Muscle of arm (tissue), 12 donors: ENCODE data around the gene SORCS2. TPM values are rescaled to one million over a fixed set of nuclear protein-coding genes. Genes with fewer than 3 reads are reported as not detected.

Experiments
- DNase-seq: peaks from one replicate; pipeline ENCODE4 v3.0.0-alpha.2; 2013
- polyA plus RNA-seq, 12 donors: library from polyadenylated mRNA; unstranded; fragments of 120-200 nt; gene quantifications; one replicate each; pipeline ENCODE4 v1.2.1, GENCODE V29; 2013; ENCODE audit not compliant: insufficient read length in 12 of 12

Gene SORCS2
- polyA plus RNA-seq, 12 donors, result 5.6 to 18.2 (median 8.3) TPM; not detected in 1

DNA sequence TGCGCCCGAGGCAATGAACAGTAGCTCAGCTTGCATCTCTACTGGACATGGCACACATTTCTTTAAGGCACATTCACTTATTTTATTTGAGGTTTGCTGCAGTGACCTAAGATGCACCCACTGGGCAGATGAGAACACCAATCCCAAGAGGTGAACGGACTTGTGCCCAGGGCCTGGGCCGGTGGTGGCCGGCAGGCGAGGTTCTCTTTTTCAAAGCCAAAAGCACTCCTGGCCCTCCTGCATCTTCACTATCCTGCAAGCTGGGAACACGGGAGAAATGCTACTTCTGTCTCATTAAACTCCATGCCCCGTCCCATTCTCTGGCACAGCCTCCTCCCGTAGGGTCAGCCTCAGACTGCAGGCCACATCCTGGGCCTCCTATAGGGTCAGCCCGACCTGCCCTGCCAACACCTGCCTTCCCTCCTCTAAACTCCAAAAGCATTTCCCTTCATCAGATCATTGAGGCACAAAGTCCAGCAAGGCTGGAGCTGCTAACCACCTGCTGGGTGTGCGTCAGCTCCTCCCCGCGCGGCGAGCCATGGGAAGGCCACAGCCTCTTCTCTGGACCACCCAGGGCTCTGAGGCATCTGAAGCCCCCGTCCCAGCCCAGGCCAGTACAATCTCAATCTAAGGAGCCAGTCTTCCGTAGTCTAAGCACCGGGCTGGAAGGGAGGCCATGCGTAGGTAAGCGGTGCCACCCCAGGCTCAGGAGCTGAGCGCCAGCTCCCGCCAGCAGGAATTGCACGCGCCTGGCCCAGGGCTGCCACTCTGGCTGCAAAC, 581.3 kb downstream of the SORCS2 start:
- no peak for DNase-seq

DNA sequence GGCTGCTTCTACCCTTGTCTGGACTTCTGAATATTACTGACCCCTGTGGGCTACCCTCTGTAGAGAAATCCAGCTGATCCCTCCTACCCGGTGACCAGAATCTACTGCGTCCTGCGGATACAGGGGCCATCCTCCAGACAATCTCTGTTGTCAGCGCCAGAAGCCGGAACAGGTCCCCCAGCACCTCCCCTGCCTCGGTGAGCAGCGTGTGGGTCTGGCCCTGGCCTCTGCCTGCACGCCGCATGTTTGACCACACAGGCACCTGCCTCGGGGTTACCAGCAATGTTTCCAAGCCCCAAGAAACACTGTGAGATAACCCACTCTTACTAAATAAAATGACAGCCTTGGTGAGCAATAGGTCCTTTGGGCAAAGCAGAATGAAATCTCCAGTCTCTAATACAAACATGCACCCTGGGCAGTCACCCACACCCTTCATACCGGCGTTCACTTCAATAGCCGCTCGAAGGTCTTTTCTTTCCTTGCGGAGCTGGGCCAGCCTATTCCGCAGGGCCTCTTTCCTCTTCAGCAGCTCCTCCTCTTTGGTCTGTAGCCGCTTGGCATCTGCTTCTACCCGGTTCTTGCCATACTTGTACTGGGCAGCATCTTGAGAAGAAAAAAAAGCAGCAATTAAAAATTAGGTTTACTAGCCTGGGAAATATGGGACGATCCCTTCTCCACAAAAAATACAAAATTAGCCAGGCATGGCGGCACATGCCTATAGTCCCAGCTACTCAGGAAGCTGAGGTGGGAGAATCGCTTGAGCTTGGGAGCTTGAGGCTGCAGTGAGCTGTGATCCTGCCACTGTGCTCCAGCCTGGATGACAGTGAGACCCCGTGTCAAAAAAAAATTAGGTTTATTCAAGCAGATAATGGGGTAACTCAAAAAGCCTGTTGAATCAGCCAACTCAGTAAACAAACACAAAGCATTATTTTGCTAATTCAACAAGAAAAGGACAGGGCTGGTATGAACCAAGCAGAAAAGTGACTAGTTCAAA, 582.3 kb downstream of the SORCS2 start:
- DNase-seq, result no peak

DNA sequence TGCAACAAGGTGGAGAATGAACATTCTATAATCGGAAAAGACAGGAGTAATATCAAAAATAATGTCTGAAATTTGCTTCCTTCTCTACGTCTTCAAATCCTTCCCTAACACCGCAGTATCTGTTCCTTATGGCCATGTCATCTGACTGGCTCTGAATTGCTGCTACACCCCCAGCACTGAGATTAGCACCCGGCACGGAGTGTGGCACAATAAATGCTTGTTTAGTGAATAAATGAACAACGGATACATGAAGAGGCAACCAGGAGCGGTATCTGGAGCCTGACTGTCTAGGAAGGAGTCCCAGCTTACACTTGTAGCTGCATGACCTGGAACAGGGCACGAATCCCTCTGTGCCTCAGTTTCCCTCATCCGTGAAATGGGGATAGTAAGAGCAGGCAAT, 583.1 kb downstream of the SORCS2 start:
- no peak for DNase-seq

DNA sequence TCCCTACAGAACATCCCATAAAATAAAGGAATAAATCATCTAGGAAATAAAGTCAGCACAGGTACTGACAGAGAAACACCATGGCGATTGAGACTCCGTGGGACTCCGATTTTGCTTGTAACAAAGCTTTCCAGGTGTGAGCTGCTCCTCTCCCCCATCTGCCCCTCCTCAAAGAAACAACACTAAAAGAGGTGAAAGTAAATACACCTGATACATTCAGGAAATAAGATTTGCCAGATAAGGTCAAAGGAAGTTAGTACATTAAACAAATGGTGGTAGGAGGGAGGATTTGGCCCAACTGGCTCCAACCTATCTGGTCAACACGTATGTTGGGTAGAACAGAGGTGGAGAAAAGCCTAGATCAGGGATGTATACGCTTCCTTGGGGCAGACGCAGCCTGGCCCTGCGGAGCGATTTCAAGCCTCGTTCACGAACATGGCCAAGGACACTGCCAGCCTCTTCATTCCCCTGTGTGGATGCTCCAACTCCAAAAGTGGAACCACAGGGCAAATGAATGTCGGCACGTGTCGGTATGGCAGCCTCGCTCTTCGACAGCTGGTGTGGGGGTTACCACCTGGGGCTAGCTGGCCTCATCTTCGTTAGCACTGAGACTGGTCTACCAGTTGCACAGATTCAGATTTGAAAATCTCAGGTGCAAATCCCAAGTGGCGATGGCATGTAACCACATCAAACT, 584.8 kb downstream of the SORCS2 start:
- DNase-seq, result no peak

DNA sequence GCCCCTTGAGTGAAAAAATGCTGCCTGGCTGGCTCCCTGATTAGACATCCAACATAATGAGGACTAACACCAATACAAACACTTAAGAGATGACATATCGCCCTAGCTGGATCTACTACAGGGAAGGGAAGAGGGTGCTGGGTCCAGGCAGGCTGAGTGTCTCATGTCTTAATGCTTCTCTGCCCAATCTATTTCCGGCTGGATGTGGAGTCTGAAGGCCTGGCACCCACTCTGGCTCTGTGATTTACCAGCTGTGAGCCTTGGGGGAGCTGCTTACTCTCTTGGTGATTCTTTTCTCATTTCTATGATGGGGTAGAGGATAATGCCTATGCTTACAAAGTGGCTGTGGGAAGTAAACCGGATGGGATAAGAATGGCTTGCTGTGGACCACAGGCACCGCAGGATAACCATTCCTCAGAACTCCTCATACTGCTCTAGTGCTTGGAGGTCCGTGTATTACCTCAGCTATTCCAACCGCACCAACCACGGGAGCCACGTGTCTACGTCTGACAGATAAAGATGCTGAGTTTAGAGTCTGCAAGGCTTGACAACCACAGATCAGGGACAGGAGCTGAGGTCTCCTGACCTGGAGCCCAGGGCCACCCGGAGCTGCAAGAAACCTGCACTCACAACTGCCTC, 585.7 kb downstream of the SORCS2 start:
- no peak for DNase-seq

DNA sequence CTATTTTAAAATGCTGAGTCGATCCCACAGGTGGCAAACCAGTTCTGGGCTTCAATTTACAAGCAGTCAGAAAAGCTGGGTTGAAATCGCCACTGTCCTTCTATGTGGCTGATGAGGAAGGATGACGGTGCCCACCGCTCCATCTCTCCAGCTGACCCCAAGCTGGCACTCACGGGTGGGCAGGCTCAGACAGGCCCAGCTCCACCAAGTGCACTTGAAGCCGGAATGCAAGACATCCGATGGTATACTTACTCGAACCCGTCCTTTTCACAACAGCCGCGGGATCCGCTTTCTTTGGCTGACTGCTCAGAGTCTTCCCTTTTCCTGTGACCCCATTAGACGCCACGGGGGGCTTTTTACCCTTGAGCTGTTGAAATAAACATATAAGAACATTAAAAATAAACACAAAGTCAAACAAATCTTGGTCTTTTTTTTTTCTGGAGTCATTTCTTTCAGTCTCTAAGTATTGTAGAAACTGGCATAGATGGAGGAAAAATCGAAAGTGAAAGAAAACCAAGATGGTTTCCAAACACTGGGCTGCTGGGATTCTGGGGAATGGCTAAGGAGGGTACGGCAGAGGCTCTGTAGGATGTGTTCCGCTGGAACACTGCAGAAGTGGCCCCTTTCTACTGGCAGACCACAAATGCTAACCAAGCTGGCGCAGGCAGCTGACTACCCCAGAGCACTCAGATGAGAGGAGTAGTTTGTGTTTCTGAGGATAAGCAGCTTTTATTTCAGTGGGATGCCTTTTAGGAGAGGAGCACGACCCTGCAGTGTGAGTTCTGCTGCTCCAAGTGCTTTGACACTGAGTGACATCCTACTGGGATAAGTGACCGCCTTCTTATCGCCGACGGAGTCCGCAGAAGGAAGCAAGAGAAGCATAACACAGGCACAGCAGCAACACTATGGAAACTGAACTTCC, 586.4 kb downstream of the SORCS2 start:
- DNase-seq, result no peak

DNA sequence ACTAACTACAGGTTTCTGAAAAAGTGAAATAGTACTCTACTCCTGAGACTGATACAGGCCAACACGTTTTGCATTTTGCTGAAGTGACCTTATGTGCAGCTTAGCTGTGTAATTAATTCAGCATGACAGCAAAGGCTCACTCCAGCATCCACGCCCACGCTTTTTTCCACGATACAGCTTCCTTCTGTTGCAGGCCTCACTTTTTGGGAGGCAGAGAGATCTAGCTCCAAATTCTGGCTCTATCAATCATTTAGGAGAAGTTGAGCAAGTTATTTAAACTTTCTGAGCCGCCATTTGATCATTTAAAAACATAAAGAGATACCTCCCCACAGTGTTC, 587.1 kb downstream of the SORCS2 start:
- DNase-seq, result peak; percentile 82

DNA sequence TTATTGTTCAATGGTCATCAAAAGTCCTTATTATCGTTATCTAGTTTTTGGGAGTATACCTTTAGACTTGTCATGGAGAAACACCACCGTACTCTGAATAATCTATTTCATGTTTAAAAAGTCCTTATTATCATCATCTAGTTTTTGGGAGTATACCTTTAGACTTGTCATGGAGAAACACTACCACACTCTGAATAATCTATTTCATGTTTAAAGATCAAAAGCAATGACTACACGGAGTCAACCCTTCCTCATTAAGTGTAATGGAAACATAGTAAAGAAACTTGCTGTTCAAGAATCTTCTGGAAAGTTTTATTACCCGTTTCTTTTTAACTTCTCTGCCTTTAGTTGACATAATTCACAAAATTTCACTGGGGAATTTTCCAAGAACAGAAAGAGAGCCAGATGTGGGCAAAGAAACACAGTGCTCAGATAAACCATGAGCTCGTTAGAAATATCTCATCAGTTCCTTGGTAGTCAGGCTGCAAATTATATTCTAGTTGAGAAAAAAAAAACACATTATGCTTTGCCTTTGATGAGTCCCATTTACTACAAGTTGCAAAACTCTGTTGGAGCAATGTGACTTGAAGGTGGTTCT, 588.5 kb downstream of the SORCS2 start:
- no peak for DNase-seq

DNA sequence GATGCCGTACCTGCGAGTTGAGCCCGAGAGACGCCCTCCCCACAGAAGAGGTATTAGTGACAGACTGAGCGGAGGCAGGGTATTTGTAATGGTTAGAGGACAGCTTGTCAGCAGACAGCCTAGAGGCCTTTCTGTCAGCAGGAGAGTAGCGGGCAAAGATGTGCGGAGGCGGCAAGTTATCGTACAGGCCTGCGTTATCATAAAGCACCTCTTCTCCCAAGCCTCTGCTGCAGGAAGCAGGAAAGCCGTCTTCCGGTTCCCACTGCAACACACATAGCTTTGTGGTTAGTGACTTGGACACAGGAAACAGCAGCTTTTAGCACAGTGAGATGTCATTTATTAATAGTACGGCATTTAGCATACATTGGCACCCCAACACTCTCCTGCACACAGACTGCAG, 589.0 kb downstream of the SORCS2 start:
- DNase-seq, result no peak

DNA sequence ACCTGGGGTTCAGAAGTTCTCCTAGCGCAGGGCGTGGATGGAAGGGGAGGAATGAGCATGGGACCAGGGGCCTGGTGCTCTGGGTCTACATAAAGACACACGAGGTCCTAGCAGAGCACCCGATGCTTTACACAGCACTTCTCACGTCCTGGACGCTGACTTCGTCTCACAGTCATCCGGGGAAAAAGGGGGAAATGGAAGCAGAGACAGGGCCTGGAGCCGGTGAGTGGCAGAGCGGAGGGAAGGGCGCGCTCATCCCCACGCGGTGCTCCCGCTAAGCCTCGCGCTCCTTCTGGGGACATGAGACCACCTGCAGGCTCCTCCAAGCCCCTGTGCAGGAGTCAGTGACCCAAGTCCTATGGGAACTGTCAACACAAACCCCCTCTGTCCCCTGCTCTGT, 589.7 kb downstream of the SORCS2 start:
- DNase-seq, result no peak

DNA sequence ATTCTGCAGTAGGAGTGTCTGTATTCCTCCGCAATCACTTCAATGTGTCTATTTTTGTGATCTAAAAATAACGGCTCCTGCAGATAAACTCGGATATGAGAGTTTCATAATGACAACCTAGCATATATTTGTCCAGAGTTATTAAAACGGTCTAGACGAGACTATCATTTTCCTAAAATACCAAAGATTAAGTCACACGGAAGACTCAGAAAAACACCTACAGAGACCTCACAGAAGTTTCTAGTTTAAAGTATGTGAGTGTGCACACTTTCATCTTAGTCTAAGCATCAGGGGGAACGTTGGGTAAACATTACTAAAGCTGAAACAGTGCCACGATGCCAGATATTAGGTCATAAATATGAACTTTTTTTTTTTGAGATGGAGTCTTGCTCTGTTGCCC, 590.4 kb downstream of the SORCS2 start:
- DNase-seq, result no peak

DNA sequence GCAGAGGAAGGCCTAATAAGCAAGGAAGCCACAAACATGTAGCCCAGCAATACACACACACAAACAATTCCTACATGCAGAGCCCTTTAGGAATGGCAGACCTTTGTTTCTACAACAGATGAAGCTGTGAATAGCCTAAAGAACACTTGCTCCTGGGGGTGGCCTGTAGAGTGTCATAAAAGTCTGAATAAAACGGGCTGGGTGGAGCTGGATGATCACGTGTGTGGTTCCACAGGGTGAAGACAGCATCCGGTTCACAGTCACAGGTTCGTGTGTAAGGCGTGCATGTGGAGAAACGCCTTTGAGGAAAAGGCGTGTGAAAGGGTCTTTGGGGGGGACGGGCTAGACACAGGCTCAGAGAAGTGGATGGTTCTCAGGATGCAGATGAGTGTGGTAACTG, 591.2 kb downstream of the SORCS2 start:
- DNase-seq, result no peak

DNA sequence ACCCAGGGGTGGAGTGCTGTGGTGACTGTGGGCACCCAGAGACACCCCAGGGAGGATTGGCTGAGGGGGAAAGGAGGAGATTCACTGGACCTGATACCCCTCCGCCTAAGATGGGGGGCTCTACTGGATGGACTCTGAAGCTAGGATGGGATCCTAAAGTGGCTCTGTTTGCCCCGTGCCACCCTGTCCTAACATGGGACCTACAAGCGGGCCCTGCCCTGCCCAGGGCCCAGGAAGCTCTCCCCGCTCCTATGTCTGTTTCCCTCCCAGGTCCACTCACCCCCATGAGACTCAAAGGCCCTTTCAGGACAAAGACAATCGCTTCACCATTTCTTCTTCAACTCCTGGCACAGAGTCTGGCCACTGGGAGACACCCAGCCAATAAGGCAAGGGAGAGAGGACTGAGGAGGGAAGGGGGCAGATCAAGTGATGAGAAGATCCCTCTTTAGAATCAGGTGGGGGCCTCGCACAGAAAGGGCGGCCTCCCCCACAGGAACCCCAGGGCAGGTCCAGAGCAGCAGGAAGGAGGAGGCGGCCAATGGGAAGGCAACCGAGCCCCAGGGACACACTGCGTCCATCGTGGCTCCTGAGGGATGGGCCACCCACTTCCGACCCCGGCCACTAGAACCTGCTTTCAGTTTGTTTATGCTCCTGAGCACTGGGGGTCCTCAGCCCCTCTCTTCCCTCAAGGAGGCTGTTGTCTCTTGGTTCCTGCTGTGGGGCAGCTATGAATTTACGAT, 592.0 kb downstream of the SORCS2 start:
- DNase-seq, result no peak

DNA sequence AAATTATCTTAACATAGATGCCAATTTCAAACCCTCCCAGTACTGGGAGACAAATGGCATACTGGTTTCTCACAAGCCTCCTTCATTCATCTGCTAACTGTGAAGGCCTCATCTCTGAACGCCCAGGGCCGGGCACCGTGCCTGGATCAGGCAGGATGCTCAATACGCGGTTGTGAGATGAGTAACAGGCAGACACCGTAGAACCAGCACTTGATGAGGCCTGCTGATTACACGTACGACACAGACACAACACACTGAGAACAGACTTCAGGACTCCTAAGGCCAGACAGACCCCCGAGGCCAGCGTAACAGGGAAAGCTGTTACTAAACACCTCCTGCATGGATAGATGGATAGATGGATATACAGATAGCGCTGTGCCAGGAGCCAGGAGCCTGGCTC, 592.7 kb downstream of the SORCS2 start:
- DNase-seq, result no peak

DNA sequence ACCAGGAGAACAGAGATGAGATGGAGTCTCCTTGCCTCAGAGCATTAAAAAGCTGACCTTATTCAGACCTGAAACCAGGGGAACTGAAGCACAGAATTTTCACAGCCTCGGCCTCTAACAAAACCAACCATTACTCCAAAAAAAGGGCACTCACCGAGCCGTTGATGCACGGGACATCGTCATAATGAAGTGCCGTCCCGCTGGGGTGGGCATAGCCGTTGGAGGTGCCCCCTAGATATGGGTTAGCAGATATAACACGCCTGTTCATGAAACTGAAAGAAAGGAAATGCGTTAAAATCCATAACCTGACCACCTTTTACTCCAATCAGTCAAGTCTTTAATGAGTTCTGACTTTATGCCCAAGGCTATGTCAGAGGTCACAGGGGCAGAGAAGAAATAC, 593.7 kb downstream of the SORCS2 start:
- DNase-seq, result no peak

DNA sequence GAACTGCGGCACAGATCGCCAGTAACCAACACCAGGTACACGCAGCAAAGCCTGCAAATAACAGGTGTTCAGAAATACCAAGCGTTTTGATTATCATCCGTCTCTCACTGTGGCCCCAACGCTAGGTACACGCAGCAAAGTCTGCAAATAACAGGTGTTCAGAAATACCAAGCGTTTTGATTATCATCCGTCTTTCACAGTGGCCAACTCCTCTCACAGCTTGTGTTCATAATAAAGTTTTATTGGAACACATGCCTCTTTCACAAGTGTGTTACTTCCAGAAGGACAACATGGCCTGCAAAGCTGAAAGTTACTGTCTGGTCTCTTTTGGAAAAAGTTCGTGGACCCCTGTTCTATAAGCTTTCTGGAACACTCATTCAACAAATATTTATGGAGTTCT, 594.2 kb downstream of the SORCS2 start:
- no peak for DNase-seq

DNA sequence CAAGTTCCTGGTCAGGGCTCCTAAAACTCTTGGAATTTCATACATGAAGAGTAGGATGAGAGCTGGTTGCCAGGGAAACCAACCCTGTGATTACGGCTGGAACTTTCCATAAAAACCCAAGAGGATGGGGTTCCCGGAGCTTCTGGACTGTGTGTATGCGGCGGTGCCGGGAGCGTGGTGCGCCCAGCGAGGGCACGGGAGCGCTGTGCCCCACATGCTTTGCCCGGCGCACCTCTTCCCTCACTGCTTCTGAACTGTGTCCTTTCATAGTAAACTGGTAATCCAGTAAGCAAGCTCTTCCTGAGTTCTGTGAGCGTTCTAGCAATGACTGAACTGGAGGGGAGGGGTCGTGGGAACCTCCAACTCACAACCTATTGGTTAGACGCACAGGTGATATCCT, 594.7 kb downstream of the SORCS2 start:
- DNase-seq, result no peak

DNA sequence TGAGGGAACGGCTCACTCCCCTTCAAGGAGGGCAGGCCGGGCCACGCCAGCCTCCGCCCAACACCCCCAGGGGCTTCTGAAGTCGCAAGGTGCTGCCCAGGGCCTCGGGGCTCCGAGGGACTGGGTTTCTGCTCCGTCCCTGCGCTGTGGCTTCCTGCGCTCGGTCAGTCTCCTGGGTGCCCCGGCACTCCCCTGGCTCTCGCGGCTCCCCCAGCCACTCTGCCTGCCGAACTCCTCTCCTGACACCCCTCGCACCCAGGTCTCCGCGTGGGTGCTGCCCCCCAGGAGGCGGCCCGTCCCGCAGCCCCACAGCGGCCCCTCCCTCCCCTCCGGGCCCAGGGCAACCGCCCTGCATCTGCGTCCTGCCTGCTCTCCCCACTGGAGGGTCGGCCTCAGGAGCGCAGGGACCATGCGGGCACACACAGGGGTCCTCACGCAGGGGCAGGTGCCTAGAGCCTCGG, 595.4 kb downstream of the SORCS2 start:
- DNase-seq, result no peak

DNA sequence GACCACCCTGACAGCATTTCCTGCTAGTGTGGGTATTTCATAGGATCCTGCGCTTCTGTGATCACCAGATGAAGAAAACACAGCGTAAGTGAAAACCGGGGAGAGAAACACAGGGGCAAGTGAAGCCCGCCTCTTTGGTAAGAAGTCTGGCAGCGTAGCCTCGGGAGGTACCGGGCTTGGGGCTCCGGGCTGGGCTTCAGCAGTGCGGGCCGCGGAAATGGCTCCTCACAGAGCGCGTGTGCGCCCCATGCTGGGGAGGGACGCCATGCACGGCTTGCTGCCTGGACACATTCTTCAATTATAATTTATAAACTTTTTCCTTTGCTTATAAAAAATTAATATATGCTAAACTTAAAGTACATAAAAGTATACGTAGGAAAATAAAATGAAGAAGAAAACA, 595.9 kb downstream of the SORCS2 start:
- no peak for DNase-seq
